ENCODE data around the gene DLGAP1.

DNA sequence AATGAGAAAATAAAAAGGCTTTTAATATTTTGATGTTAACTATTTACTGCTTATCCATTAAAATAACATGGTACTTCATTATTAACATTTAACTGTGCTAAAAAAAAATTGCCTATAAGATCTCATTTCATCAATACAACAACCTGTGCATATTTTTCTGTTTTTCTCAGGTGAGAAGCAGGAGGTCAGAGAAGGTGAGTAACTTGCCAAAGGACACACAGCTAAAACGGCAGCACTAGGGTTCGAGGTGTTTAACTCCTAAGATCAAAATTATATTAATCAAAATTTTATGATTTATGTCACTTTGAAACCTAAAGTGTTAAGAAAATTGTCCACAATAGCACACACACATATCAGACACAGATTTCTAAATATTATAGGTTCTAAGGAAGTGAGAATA is 639.1 kb downstream of the DLGAP1 start:
- TF ChIP-seq, protein P1, sequence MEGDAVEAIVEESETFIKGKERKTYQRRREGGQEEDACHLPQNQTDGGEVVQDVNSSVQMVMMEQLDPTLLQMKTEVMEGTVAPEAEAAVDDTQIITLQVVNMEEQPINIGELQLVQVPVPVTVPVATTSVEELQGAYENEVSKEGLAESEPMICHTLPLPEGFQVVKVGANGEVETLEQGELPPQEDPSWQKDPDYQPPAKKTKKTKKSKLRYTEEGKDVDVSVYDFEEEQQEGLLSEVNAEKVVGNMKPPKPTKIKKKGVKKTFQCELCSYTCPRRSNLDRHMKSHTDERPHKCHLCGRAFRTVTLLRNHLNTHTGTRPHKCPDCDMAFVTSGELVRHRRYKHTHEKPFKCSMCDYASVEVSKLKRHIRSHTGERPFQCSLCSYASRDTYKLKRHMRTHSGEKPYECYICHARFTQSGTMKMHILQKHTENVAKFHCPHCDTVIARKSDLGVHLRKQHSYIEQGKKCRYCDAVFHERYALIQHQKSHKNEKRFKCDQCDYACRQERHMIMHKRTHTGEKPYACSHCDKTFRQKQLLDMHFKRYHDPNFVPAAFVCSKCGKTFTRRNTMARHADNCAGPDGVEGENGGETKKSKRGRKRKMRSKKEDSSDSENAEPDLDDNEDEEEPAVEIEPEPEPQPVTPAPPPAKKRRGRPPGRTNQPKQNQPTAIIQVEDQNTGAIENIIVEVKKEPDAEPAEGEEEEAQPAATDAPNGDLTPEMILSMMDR (conservative IDR thresholded peaks at IDR 0.05 in 1 of 2, IDR thresholded peaks at IDR 0.05 in 1 of 2; ENCODE audit: extremely low read depth in 1 of 2, insufficient read depth in 1 of 2, low read depth in 1 of 2, low read length in 2 of 2): no peak
- no peak for TF ChIP-seq EZH2 (IDR thresholded peaks at IDR 0.05; ENCODE audit: borderline replicate concordance, low read length)
